Smooth muscle cell (in vitro differentiated cells): ENCODE results near the gene KAT6B. TPM values are rescaled to one million over a fixed set of nuclear protein-coding genes. Genes with fewer than 3 reads are reported as not detected.

Experiments used
- DNase-seq: peaks from one replicate; lab custom pipeline; 2025; ENCODE audit not compliant: unreplicated experiment; lab: John Stamatoyannopoulos, UW
- H2AFZ ChIP-seq: fragments of 200-600 bp; sonication (generic); 2 replicates; pipeline ENCODE4 v1.6.0; 2016; ENCODE audit warnings: antibody characterized with exemption, low read depth, mild to moderate bottlenecking
- H3F3A ChIP-seq: fragments of 200-600 bp; sonication (generic); 2 replicates; pipeline ENCODE4 v1.6.0; 2017; ENCODE audit warnings: antibody characterized with exemption, low read depth
- H3K27ac ChIP-seq: fragments of 200-600 bp; sonication (generic); 2 replicates; pipeline ENCODE4 v1.5.1; 2016; ENCODE audit warnings: low read depth, mild to moderate bottlenecking
- H3K27me3 ChIP-seq: fragments of 200-600 bp; sonication (generic); 2 replicates; pipeline ENCODE4 v1.6.1; 2016; ENCODE audit warnings: low read depth, mild to moderate bottlenecking
- H3K36me3 ChIP-seq: fragments of 200-600 bp; sonication (generic); 2 replicates; pipeline ENCODE4 v1.5.1; 2016; ENCODE audit warnings: low read depth
- H3K4me1 ChIP-seq: fragments of 200-600 bp; sonication (generic); 2 replicates; pipeline ENCODE4 v1.5.1; 2016; ENCODE audit warnings: low read depth
- H3K4me2 ChIP-seq: fragments of 200-600 bp; sonication (generic); 2 replicates; pipeline ENCODE4 v1.6.0; 2016; ENCODE audit warnings: mild to moderate bottlenecking
- H3K4me3 ChIP-seq: fragments of 200-600 bp; sonication (generic); 2 replicates; pipeline ENCODE4 v1.5.1; 2016; ENCODE audit warnings: mild to moderate bottlenecking
- H3K79me2 ChIP-seq: fragments of 200-600 bp; sonication (generic); 2 replicates; pipeline ENCODE4 v1.6.0; 2016; ENCODE audit warnings: low read depth, mild to moderate bottlenecking
- H3K9ac ChIP-seq: fragments of 200-600 bp; sonication (generic); 2 replicates; pipeline ENCODE4 v1.6.0; 2016; ENCODE audit warnings: low read depth
- H3K9me3 ChIP-seq: fragments of 200-600 bp; sonication (generic); replicated peaks from 2 replicates; pipeline ENCODE4 v1.5.1; 2016; ENCODE audit warnings: low read depth
- H4K20me1 ChIP-seq: fragments of 200-600 bp; sonication (generic); 2 replicates; pipeline ENCODE4 v1.6.0; 2016; ENCODE audit warnings: low read depth
- CTCF ChIP-seq: fragments of 200-600 bp; sonication (generic); IDR thresholded peaks from 2 replicates; pipeline ENCODE4 v1.5.1; 2017; ENCODE audit warnings: borderline replicate concordance, mild to moderate bottlenecking, antibody characterized with exemption; ENCODE audit not compliant: insufficient read depth, poor library complexity, severe bottlenecking
- WGBS: methylation state at CpG from one replicate; pipeline ENCODE4 v1.1.7; 2016; ENCODE audit warnings: low lambda C conversion rate; 5-methylcytosine and 5-hydroxymethylcytosine counted together
- polyA plus RNA-seq: library from polyadenylated mRNA; unstranded; fragments of >200 nt; fragmentation: Nextera tagmentation; extraction: Ambion mirVana; gene quantifications from 2 replicates; pipeline ENCODE4 v1.2.1, GENCODE V29; 2016
- total RNA-seq: library from RNA; depleted of rRNA; stranded (reverse); fragments of >200 nt; gene quantifications from 2 replicates; pipeline ENCODE4 v1.2.3, GENCODE V29; 2014

The KAT6B gene
- total and polyA plus RNA-seq, 2 experiments from 2014 or later = 9.0 to 19.8 TPM

- Histone ChIP-seq H3K4me1 (peaks cover 8% of the 10 kb centered on the region), H4K20me1 (peaks cover 80% of the 10 kb centered on the region), H3K9ac (no peak overlapping the region), H2AFZ (no peak overlapping the region), H3K9me3 (no peaks in the 10 kb centered on the region), H3K79me2 (peaks cover 24% of the 10 kb centered on the region), H3K36me3 (no peaks in the 10 kb centered on the region), H3K27ac (no peak overlapping the region), H3K27me3 (no peaks in the 10 kb centered on the region), H3K4me2 (no peak overlapping the region), H3K4me3 (no peak overlapping the region), H3F3A (no peaks in the 10 kb centered on the region)
- no peak for DNase-seq
- WGBS = 85% methylated on average over 2 of the region's 2 CpGs
- TF ChIP-seq CTCF = no peak
Measured at GRCh38 chr10:74912682-74913081, 86.3 kb downstream of the KAT6B start.

- Histone ChIP-seq H3K36me3 (no peaks in the 10 kb centered on the region), H4K20me1 (peaks cover 82% of the 10 kb centered on the region), H3K9me3 (no peaks in the 10 kb centered on the region), H3K79me2 (peaks cover 24% of the 10 kb centered on the region), H3K9ac (no peak overlapping the region), H3K27ac (no peak overlapping the region), H3K4me2 (no peak overlapping the region), H3F3A (no peaks in the 10 kb centered on the region), H3K27me3 (no peaks in the 10 kb centered on the region), H2AFZ (no peak overlapping the region), H3K4me1 (peaks cover 9% of the 10 kb centered on the region), H3K4me3 (no peak overlapping the region)
- 91% methylated on average over 6 of the region's 6 CpGs for WGBS
- no peak for DNase-seq
- no peak for TF ChIP-seq CTCF
Measured at GRCh38 chr10:74913377-74913979, 87.1 kb downstream of the KAT6B start.

GRCh38 chr10:74916283-74916682 lies 89.9 kb downstream of the KAT6B start:
- no peaks in the 10 kb centered on the region for H3K9me3 ChIP-seq
- TF ChIP-seq CTCF = no peak
- H3K4me3 ChIP-seq = no peak overlapping the region
- H3K27me3 ChIP-seq = no peaks in the 10 kb centered on the region
- H3K79me2 ChIP-seq = peaks cover 46% of the 10 kb centered on the region
- no peak overlapping the region for H2AFZ ChIP-seq
- WGBS = 84% methylated on average over 1 of the region's 1 CpG
- H3F3A ChIP-seq = no peaks in the 10 kb centered on the region
- no peak overlapping the region for H3K4me2 ChIP-seq
- H4K20me1 ChIP-seq = peaks cover 61% of the 10 kb centered on the region
- H3K27ac ChIP-seq = no peak overlapping the region
- H3K36me3 ChIP-seq = no peaks in the 10 kb centered on the region
- no peak for DNase-seq
- peaks cover 11% of the 10 kb centered on the region for H3K4me1 ChIP-seq
- no peak overlapping the region for H3K9ac ChIP-seq

GRCh38 chr10:74917481-74918077 lies 91.2 kb downstream of the KAT6B start:
- no peak overlapping the region for H3K9ac ChIP-seq
- H3K79me2 ChIP-seq = peaks cover 42% of the 10 kb centered on the region
- TF ChIP-seq CTCF = no peak

More at GRCh38 chr10:74917481-74918077, 91.2 kb downstream of the KAT6B start:
- peaks cover 58% of the 10 kb centered on the region for H4K20me1 ChIP-seq
- no peak overlapping the region for H2AFZ ChIP-seq
- no peaks in the 10 kb centered on the region for H3K36me3 ChIP-seq
- no peaks in the 10 kb centered on the region for H3F3A ChIP-seq
- peaks cover 21% of the 10 kb centered on the region for H3K4me1 ChIP-seq
- no peaks in the 10 kb centered on the region for H3K9me3 ChIP-seq
- H3K27ac ChIP-seq = peak overlapping the region; percentile 57
- no peak for DNase-seq
- peak overlapping the region; percentile 16 for H3K4me2 ChIP-seq
- no peak overlapping the region for H3K4me3 ChIP-seq
- H3K27me3 ChIP-seq = no peaks in the 10 kb centered on the region
